ENCODE results near the gene MEF2C.

Gene MEF2C

GRCh38 chr5:88674356-88675167 lies 208.4 kb downstream of the MEF2C start:
- DNase-seq (ENCODE audit: low read depth in 2 of 2) = peak in 1 of 2 donors; percentile 38

- DNase-seq (ENCODE audit: low read depth in 2 of 2) = no peak
Measured at GRCh38 chr5:88673253-88674105, 209.5 kb downstream of the MEF2C start.

- no peak for DNase-seq (ENCODE audit: low read depth in 2 of 2)
Measured at GRCh38 chr5:88672644-88673252, 210.2 kb downstream of the MEF2C start.

GRCh38 chr5:88671505-88672499 lies 211.2 kb downstream of the MEF2C start:
- DNase-seq (ENCODE audit: low read depth in 2 of 2) = no peak

GRCh38 chr5:88671106-88671504 lies 211.9 kb downstream of the MEF2C start:
- DNase-seq (ENCODE audit: low read depth in 2 of 2) = no peak

- DNase-seq (ENCODE audit: low read depth in 2 of 2) = no peak
Measured at GRCh38 chr5:88670461-88670860, 212.5 kb downstream of the MEF2C start.

GRCh38 chr5:88669371-88670050 lies 213.5 kb downstream of the MEF2C start:
- DNase-seq (ENCODE audit: low read depth in 2 of 2) = no peak

- DNase-seq (ENCODE audit: low read depth in 2 of 2) = no peak
Measured at GRCh38 chr5:88667496-88668201, 215.3 kb downstream of the MEF2C start.
